Astrocyte (in vitro differentiated cells and primary cell): ENCODE data around the gene PVR. TPM values are rescaled to one million over a fixed set of nuclear protein-coding genes. Genes with fewer than 3 reads are reported as not detected.

Experiments used
- DNase-seq: peaks from one replicate; pipeline ENCODE4 v3.0.0-alpha.2; 2010; ENCODE audit warnings: low read depth
- FAIRE-seq: peaks from 2 replicates; lab custom pipeline; 2011; peaks lifted over from hg19 to GRCh38; lab: Jason Lieb, UNC
- H2AFZ ChIP-seq: 2 replicates; pipeline ENCODE4 v1.6.0; 2012; ENCODE audit warnings: low read depth, low read length, inconsistent platforms
- H3K27ac ChIP-seq: 2 replicates; pipeline ENCODE4 v1.5.1; 2011; ENCODE audit warnings: low read depth, low read length, inconsistent platforms
- H3K27me3 ChIP-seq: 2 replicates; pipeline ENCODE4 v1.6.0; 2011; ENCODE audit warnings: low read length, inconsistent platforms; ENCODE audit not compliant: insufficient read depth
- H3K36me3 ChIP-seq: 2 replicates; pipeline ENCODE4 v1.5.1; 2011; ENCODE audit warnings: low read length, inconsistent platforms; ENCODE audit not compliant: insufficient read depth
- H3K4me1 ChIP-seq: 2 replicates; pipeline ENCODE4 v1.5.1; 2011; ENCODE audit warnings: low read length, inconsistent platforms; ENCODE audit not compliant: insufficient read depth
- H3K4me2 ChIP-seq: 2 replicates; pipeline ENCODE4 v1.6.0; 2012; ENCODE audit warnings: low read length, inconsistent platforms
- H3K4me3 ChIP-seq: 2 replicates; pipeline ENCODE4 v1.5.1; 2011; ENCODE audit warnings: low read depth, mild to moderate bottlenecking, low read length, inconsistent platforms; ENCODE audit not compliant: insufficient read depth
- H3K79me2 ChIP-seq: 2 replicates; pipeline ENCODE4 v1.6.0; 2012; ENCODE audit warnings: mild to moderate bottlenecking, low read length, inconsistent platforms; ENCODE audit not compliant: insufficient read depth
- H3K9ac ChIP-seq: 2 replicates; pipeline ENCODE4 v1.6.0; 2012; ENCODE audit warnings: mild to moderate bottlenecking, low read length, inconsistent platforms
- H3K9me3 ChIP-seq: 2 replicates; pipeline ENCODE4 v1.5.1; 2012; ENCODE audit warnings: low read depth, mild to moderate bottlenecking, low read length, inconsistent platforms; ENCODE audit not compliant: insufficient read depth
- H4K20me1 ChIP-seq: 2 replicates; pipeline ENCODE4 v1.6.0; 2012; ENCODE audit warnings: low read length, inconsistent platforms; ENCODE audit not compliant: insufficient read depth
- H3K27ac Mint-ChIP-seq: one replicate; pipeline ENCODE4 v1.8.0; 2021; ENCODE audit warnings: mild to moderate bottlenecking, mixed read lengths; ENCODE audit not compliant: unreplicated experiment
- H3K27me3 Mint-ChIP-seq: one replicate; pipeline ENCODE4 v1.8.0; 2021; ENCODE audit warnings: low read depth, mixed read lengths; ENCODE audit not compliant: unreplicated experiment
- H3K36me3 Mint-ChIP-seq: one replicate; pipeline ENCODE4 v1.8.0; 2021; ENCODE audit warnings: low read depth, mixed read lengths; ENCODE audit not compliant: unreplicated experiment
- H3K4me1 Mint-ChIP-seq: one replicate; pipeline ENCODE4 v1.8.0; 2021; ENCODE audit warnings: low read depth, mixed read lengths; ENCODE audit not compliant: unreplicated experiment
- H3K4me3 Mint-ChIP-seq: one replicate; pipeline ENCODE4 v1.8.0; 2021; ENCODE audit warnings: mild to moderate bottlenecking, moderate library complexity, mixed read lengths; ENCODE audit not compliant: unreplicated experiment
- H3K9me3 Mint-ChIP-seq: one replicate; pipeline ENCODE4 v1.8.0; 2021; ENCODE audit warnings: mild to moderate bottlenecking, mixed read lengths; ENCODE audit not compliant: unreplicated experiment
- EZH2 ChIP-seq: IDR thresholded peaks from 2 replicates; pipeline ENCODE4 v1.6.1; 2012; ENCODE audit warnings: mild to moderate bottlenecking, low read length, inconsistent platforms; ENCODE audit not compliant: insufficient read depth
- total RNA-seq: library from RNA; stranded (reverse); gene quantifications from 2 replicates; pipeline ENCODE4 v1.2.1, GENCODE V29; 2021
- TF ChIP-seq, protein P1 (sequence below): IDR thresholded peaks from 2 replicates; pipeline ENCODE4 v1.5.1; 2011; ENCODE audit warnings: low read depth, mild to moderate bottlenecking, inconsistent platforms, low read length, moderate library complexity; ENCODE audit not compliant: insufficient read depth

The PVR gene
- total RNA-seq, 1 donor from 2014 or later: 81.6 TPM

DNA sequence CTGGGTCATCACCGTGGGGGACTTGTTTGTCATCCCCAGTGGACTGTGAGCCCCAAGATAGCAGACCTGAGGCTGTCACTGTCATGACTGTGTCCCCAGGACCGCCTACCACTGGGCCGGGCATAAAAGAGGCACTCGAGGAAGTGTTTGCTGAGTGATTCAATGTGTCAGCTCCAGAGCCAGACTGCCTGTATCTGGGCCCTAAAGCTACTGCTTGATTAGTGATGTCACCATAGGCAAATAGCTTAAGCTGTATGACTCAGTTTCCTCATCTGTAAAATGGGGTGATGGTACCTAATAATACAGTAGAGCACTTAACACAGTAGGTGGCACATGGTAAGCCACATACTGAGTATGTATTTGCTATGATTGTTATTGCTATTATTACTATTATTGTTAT, 16.4 kb downstream of the PVR start:
- Histone ChIP-seq H3K27ac (no peak overlapping the region), H3K36me3 (peaks cover 64% of the 10 kb centered on the region), H3K9ac (no peak overlapping the region), H4K20me1 (peaks cover 39% of the 10 kb centered on the region), H3K4me3 (no peak overlapping the region), H3K27me3 (no peaks in the 10 kb centered on the region), H3K4me1 (peaks cover 3% of the 10 kb centered on the region), H2AFZ (no peak overlapping the region), H3K79me2 (no peaks in the 10 kb centered on the region), H3K4me2 (no peak overlapping the region), H3K9me3 (no peaks in the 10 kb centered on the region)
- Mint-ChIP-seq H3K27me3 (no peaks in the 10 kb centered on the region), H3K27ac (no peak overlapping the region), H3K4me3 (no peak overlapping the region), H3K9me3 (no peaks in the 10 kb centered on the region), H3K4me1 (peaks cover 2% of the 10 kb centered on the region), H3K36me3 (peaks cover 38% of the 10 kb centered on the region)
- FAIRE-seq (no peak), DNase-seq (no peak)
- no peak for TF ChIP-seq EZH2
- TF ChIP-seq, protein P1, sequence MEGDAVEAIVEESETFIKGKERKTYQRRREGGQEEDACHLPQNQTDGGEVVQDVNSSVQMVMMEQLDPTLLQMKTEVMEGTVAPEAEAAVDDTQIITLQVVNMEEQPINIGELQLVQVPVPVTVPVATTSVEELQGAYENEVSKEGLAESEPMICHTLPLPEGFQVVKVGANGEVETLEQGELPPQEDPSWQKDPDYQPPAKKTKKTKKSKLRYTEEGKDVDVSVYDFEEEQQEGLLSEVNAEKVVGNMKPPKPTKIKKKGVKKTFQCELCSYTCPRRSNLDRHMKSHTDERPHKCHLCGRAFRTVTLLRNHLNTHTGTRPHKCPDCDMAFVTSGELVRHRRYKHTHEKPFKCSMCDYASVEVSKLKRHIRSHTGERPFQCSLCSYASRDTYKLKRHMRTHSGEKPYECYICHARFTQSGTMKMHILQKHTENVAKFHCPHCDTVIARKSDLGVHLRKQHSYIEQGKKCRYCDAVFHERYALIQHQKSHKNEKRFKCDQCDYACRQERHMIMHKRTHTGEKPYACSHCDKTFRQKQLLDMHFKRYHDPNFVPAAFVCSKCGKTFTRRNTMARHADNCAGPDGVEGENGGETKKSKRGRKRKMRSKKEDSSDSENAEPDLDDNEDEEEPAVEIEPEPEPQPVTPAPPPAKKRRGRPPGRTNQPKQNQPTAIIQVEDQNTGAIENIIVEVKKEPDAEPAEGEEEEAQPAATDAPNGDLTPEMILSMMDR: no peak

DNA sequence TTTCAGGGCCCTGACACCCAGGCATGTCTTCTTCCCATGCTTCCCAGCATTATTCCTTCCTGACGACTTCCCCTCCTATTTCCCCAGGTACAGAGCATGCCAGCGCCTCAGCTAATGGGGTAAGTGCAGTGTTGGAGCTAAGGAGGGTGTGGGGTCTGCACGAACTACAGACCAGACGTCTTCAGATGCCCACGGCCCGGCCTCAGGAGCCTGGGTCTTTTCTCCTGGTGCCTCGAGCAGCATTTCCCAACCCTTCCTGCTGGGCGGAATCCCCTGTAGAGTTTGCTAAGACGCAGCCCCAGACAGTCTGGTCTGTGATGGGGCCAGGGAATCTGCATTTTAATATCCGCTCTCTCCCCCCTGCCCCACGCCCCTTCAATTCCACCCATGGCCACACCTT, 17.5 kb downstream of the PVR start:
- Mint-ChIP-seq H3K27me3 (no peaks in the 10 kb centered on the region), H3K27ac (no peak overlapping the region), H3K36me3 (peaks cover 34% of the 10 kb centered on the region), H3K4me1 (peaks cover 2% of the 10 kb centered on the region), H3K4me3 (no peak overlapping the region), H3K9me3 (no peaks in the 10 kb centered on the region)
- Histone ChIP-seq H3K79me2 (no peaks in the 10 kb centered on the region), H2AFZ (no peak overlapping the region), H3K9ac (no peak overlapping the region), H3K27ac (no peak overlapping the region), H3K4me3 (no peak overlapping the region), H3K36me3 (peaks cover 59% of the 10 kb centered on the region), H3K4me2 (no peak overlapping the region), H3K4me1 (peaks cover 3% of the 10 kb centered on the region), H3K27me3 (no peaks in the 10 kb centered on the region), H3K9me3 (no peaks in the 10 kb centered on the region), H4K20me1 (peaks cover 29% of the 10 kb centered on the region)
- DNase-seq (no peak), FAIRE-seq (no peak)
- TF ChIP-seq, protein P1: no peak
- TF ChIP-seq EZH2: no peak

DNA sequence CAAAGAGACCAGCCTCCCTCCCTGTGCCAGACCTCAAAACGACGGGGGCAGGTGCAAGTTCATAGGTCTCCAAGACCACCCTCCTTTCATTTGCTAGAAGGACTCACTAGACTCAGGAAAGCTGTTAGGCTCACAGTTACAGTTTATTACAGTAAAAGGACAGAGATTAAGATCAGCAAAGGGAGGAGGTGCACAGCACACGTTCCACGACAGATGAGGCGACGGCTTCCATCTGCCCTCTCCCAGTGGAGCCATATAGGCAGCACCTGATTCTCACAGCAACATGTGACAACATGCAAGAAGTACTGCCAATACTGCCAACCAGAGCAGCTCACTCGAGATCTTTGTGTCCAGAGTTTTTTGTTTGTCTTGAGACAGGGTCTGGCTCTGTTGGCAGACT, 18.2 kb downstream of the PVR start:
- peaks cover 2% of the 10 kb centered on the region for H3K4me1 Mint-ChIP-seq
- peaks cover 54% of the 10 kb centered on the region for H3K36me3 ChIP-seq
- no peak overlapping the region for H2AFZ ChIP-seq
- no peak overlapping the region for H3K27ac Mint-ChIP-seq
- FAIRE-seq (no peak), DNase-seq (no peak)
- H4K20me1 ChIP-seq: peaks cover 25% of the 10 kb centered on the region
- no peaks in the 10 kb centered on the region for H3K27me3 Mint-ChIP-seq
- no peaks in the 10 kb centered on the region for H3K9me3 Mint-ChIP-seq
- no peak overlapping the region for H3K4me3 Mint-ChIP-seq
- H3K4me2 ChIP-seq: no peak overlapping the region
- TF ChIP-seq, protein P1: no peak
- TF ChIP-seq EZH2: no peak
- peaks cover 29% of the 10 kb centered on the region for H3K36me3 Mint-ChIP-seq
- H3K27me3 ChIP-seq: no peaks in the 10 kb centered on the region
- H3K79me2 ChIP-seq: no peaks in the 10 kb centered on the region
- H3K27ac ChIP-seq: no peak overlapping the region
- H3K4me3 ChIP-seq: no peak overlapping the region
- H3K4me1 ChIP-seq: peaks cover 2% of the 10 kb centered on the region
- no peak overlapping the region for H3K9ac ChIP-seq
- H3K9me3 ChIP-seq: no peaks in the 10 kb centered on the region
